Measurements from ENCODE around the gene UGT2B11.
"Not testable (repeated sequence)": the region's sequence is repeated elsewhere in the genome, so short reads cannot be mapped to it uniquely, and the experiment has no call there.

- TF ChIP-seq, protein P1, sequence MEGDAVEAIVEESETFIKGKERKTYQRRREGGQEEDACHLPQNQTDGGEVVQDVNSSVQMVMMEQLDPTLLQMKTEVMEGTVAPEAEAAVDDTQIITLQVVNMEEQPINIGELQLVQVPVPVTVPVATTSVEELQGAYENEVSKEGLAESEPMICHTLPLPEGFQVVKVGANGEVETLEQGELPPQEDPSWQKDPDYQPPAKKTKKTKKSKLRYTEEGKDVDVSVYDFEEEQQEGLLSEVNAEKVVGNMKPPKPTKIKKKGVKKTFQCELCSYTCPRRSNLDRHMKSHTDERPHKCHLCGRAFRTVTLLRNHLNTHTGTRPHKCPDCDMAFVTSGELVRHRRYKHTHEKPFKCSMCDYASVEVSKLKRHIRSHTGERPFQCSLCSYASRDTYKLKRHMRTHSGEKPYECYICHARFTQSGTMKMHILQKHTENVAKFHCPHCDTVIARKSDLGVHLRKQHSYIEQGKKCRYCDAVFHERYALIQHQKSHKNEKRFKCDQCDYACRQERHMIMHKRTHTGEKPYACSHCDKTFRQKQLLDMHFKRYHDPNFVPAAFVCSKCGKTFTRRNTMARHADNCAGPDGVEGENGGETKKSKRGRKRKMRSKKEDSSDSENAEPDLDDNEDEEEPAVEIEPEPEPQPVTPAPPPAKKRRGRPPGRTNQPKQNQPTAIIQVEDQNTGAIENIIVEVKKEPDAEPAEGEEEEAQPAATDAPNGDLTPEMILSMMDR (IDR thresholded peaks at IDR 0.05; ENCODE audit: extremely low read depth in 1 of 2, insufficient read depth in 1 of 2, low read depth in 1 of 2, low read length in 2 of 2): not testable (repeated sequence)
- TF ChIP-seq POLR2A (IDR thresholded peaks at IDR 0.05; ENCODE audit: low read depth, low read length); JUN (IDR thresholded peaks at IDR 0.05; ENCODE audit: borderline replicate concordance, insufficient read depth, insufficient read length, low read depth); EZH2 (IDR thresholded peaks at IDR 0.05; ENCODE audit: borderline replicate concordance, low read depth, low read length, severe bottlenecking): not testable (repeated sequence)
Measured at GRCh38 chr4:69223277-69223676, 8.7 kb upstream of the UGT2B11 start.

All from endothelial cell of umbilical vein (primary cell).